ENCODE data around the gene MAST4.

Gene MAST4

GRCh38 chr5:67029481-67029880 lies 433.3 kb downstream of the MAST4 start:
- no peak for DNase-seq

DNA sequence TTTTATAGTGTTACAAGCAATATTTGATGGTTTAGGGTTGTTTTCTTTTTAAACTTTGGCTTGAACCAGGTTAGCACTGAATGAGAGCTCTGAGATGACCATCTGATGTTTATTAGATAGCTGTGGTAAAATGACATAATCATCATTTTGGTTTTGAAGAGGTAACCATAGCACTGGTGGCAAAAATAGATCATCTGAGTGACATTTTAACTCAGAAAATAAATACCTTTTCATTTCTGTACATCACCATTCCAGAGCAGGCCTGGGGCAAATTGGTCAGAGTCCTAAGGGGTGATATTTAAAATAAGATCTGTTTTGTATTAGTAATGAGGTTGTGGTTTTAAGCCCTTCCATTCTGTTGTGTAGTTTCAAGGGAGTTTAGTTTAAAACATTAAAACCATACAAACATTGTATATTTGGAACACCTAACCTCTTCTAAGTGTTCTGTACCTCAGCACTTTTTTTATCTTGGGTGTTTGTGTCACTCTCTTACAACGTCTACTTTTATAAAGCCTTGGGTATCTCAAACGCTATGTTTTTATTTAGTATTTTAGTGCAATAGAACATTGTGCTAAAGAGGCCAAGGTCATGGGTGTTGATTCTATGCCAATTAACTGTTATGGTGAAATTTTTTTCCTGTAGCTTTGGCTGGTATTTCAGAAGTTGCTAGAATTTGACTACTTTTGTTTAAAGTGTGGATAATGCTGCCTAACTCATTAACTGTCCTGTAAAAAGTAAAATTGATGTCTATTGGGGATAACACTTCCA lies 434.3 kb downstream of the MAST4 start:
- DNase-seq = no peak

DNA sequence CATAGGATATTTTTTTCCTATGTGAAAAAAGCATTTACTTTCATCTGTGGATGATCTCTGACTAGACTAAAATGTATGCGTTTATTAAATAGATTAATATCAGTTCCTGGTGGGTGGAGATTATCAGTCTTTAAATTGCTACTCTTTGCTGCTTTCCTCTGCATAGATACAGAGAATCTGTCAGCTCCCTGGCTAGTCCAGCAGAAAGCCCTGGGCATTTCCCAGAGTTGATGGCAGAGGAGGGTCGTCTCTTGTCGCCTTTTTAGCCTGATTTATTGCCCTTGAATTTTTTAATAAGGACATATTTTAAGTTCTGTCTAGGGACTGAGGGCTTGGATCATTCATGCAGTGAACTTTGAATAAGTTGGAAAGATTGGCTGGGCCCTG lies 434.9 kb downstream of the MAST4 start:
- DNase-seq = no peak

- DNase-seq = no peak
Observed at GRCh38 chr5:67031692-67032091, 435.5 kb downstream of the MAST4 start.

DNA sequence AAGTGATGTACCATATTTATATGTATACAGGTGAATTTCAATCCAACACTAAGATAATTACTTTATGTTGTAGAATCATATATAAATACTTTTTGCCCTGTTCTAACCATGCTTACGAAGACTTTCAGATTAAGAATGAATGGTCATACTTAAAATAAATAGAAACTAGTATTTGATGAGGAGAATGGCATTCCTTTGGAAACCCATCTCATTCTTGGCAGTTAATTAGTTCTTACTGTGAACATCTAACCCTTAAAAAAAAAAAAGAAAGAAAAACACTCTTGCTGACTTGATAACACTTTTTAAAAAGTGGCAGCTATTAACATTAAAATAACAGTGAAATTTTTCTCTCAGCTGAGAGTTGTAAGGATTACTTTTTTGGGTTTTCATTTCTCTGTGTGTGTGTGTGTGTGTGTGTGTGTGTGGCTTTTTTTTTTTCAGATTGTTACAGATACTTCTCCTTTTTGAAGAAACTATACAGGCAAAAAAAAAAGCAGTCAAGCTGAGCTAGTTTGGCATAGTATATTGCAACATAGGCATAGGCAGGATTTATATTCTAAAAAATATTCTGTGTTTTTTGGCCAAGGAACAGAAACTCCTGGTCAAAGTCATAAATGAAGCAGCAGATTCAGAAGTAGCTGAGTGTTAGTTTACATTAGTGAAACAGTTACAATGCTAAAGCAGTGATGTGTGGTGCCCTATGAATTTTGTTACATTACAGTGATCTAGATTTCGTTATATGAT lies 436.9 kb downstream of the MAST4 start:
- no peak for DNase-seq

GRCh38 chr5:67033880-67034651 lies 437.9 kb downstream of the MAST4 start:
- DNase-seq = no peak

DNA sequence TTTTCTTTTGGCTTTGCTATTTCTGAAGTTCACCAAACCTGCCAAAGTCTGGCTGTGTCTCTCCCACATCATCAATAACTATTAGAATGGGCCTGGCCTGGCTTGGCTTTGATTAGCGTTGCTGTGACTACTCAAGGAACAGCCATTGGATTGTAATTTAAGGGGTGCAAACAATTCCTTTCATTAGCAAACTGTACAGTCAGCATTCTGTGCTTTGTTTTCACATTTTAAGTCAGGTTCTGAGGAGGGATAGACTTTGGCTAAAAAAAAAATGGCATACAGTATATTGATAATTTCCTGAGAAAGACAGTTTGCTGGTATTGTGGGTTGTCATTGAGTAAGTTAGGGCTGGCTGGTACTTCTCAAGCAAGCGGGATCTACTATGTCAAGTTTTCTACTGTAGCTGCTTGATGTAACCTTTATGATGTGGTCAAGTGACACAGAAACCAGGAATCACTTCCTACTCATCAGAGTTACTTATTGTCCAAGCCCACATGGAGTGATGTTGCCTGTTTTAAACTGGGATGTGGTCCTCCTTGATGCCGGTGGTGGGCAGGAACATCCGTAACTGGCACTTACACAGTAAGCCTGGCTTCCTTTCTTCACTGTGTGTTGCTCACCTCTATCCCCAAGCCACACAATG lies 439.0 kb downstream of the MAST4 start:
- no peak for DNase-seq

DNA sequence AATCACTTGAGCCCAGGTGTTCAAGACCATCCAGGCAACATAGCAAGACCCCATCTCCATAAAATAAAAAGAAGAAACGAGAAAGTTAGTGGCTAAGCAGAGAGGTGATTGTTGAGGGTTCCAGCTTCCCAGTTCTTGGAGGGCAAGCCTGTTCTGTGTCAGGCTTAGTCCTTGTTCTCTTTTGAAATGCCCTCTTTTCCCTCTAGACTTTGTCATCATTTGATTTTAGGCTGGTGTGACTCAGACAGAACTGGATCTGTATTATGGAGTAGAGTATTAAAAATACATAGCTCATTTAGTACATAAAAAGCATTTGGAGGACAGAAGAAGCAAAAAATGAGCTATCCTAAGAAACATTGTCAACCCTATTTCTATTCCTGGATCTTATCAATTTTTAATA lies 441.0 kb downstream of the MAST4 start:
- DNase-seq = no peak

DNA sequence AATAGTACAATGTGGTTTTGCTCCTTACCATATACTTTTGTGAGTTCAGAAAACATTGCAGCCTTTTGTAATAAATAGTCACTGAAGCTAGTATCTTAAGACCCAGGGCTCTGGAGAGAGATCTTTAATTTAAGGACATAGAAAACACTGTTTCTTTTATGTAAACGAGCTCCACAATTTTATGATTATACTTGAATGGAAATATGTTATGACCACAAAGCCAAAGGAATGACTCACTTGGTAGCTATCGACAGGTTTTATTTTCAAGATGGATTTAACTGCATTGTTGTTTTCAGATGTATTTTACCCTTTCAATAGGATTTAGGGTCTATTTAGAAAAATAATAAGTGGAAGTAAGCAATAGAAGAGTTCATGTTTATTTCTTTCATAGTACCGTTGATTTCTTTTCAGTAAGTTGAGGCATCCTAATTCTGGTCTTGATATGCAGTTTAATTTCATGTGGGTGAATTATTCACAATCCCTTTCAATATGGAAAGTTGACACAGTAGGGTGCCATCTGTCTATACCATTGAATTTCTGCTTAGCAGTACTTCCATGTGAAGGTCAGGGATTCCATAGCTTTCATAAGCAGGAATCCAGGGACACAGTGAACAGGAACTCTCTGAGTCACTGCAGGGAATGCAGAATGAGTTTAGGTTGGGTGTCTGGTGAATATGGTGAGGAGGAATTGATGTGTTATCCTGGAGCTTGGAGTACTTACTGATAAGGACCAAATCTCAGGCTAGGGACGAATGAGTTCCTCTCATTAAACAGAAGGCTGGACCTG lies 442.8 kb downstream of the MAST4 start:
- DNase-seq = no peak

GRCh38 chr5:67042176-67043003 lies 446.2 kb downstream of the MAST4 start:
- DNase-seq = no peak

DNA sequence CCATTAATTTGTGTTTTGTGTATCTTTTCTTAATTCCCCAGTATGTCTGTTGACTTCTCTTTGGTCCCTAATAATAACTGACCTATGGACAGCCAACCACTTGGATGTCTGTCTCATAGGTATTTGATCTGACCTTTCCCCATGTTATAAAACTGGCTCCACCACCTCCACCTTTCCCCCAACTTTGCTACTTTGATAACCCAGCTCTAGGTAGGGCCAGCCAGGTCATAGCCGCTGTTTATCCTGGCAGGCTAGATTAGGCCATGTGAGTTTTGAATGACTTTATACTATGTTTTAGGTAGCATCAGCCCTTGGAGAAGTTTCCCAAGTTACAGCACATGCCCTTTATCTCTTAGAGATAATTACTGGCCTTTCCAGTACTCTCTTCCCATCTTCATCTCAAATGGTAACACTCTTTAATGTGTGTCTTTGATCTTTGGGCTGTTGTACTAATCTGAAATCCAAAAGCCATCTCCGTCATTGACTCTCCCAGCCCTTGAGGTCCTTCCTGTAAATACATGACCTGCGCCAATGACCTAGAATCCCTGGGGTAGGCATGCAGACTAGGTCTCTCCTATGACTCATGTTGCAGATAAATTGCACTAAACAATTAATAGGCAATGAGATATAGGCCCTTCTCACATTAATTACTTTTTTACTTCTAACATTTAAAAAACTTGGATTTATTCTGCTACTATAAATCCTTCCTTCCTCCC lies 447.8 kb downstream of the MAST4 start:
- DNase-seq = no peak

DNA sequence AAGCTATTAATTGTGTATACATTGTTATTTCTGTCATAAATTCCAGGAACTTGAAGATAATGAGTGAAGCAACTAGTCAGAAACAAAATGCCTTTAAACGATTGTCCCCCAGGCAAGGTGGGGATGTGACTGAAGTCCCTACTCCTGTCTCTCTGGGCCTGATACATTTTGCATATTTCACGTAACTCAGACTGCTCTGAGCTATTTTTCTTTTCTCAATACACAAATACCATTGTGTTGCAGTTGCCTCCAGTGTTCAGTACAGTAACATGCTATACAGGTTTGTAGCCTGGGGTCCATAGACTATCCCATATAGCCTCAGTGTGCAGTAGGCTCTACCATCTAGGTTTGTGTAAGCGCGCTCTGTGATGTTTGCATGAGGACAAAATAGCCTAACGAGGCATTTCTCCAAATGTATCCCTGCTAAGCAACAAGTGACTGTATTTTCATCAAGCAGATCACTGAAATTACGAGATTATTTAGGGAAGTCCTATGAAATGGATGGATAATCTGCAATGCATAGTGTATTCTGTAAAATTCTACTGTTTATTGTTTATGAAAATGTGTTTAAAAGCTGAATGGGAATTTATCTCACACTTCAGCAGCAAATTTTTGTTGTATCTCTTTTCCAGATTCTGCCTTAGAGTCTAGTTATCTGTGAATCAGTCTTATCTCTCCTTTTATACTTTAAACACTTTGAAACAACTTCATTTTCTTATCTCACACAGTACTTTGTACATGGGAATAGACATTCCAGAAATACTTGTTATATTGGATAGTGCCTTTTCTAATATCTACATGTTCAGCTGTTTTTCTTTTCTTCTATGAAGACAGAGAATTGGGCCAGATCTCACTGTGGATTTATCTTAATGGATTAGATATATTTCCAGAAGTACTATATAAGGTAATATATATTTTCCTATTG lies 449.9 kb downstream of the MAST4 start:
- DNase-seq = no peak

GRCh38 chr5:67047160-67047559 lies 451.0 kb downstream of the MAST4 start:
- no peak for DNase-seq

- no peak for DNase-seq
Observed at GRCh38 chr5:67047616-67048015, 451.4 kb downstream of the MAST4 start.

DNA sequence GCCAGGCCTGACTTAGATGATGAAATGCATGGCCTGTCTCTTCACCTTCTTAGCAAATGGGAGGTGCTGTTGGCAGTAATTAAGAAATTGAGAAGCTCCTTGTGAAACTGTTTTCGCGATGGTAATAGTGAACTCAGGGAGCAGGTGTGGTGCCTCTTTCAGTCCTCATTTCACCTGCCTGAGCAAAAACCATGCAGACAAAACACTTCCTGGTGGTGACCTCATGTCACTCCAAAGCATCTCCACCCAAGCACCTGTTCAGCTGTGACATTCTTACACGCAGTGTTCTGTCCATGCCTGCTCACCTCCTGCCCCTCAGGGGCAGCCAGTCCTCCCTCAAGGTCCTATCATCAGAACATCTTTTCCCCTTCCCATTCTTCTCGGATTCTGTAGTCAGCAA lies 453.9 kb downstream of the MAST4 start:
- no peak for DNase-seq

DNA sequence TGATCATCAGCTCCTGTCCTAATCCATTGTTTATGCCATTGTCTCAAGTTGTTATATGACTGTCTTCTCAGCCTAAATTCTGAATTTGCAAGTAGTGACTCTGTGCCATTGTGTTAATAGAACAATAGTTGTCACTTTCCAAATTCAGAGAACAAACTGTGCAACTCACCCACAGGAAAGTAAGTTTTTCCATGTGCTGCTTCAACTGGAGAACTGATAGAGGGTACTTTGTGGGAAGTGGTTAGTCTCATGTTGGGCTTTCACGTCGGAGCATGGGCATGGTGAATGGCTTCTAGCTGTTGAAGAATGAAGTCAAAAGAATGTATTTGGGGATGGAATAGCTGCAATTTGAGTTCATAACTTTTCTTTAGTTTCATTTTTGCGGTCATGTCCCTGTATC lies 454.4 kb downstream of the MAST4 start:
- DNase-seq = no peak

- no peak for DNase-seq
Observed at GRCh38 chr5:67051164-67051563, 455.0 kb downstream of the MAST4 start.

DNA sequence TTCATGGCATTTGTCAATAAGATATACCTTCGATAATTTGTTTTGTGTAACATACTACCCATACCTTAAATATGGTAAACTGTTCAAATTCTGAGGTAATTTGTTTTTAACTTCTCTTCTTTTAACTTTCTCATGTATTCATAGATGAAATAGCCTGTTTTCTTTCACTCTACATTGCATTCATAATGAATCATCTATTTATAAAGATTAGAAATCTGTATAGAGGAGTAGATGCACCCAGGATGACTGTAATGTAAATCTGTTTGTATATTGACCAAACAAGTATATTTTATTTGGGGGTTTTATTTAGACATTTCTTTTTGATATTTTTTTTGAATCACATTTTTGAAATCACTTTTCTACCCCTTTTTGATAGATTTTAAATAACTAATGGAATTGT lies 455.8 kb downstream of the MAST4 start:
- DNase-seq = no peak

DNA sequence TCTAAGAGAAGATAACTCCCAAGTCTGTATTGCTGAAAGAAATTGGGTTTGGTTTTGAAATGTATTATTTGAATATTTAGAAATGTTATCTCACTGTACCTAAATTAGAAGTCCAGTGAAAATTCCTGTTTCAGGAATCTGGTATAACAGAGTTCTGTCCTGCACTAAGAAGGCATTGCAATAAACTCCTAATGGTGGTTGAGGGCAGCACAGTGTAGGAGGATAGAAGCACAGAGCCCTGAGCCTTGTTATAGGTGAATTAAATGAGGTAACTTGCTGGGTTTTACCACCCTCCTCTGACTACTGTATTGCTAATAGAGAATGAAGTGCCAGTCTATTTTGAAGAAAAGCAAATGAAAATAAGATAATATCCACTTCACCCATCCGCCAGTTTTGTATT lies 457.0 kb downstream of the MAST4 start:
- DNase-seq = no peak
